GM23248 (cell line): ENCODE results near the gene COX18.

Experiments used
- EZH2 ChIP-seq: fragments of 200-600 bp; sonication (generic); IDR thresholded peaks from 2 replicates; pipeline ENCODE4 v1.6.1; 2018; ENCODE audit warnings: antibody characterized with exemption, mild to moderate bottlenecking; ENCODE audit not compliant: insufficient read depth, poor library complexity, severe bottlenecking
- EZH2phosphoT487 ChIP-seq: fragments of 200-600 bp; sonication (generic); IDR thresholded peaks from 2 replicates; pipeline ENCODE4 v1.6.1; 2018; ENCODE audit warnings: antibody characterized with exemption, moderate library complexity, mild to moderate bottlenecking, low read depth; ENCODE audit not compliant: insufficient read depth

DNA sequence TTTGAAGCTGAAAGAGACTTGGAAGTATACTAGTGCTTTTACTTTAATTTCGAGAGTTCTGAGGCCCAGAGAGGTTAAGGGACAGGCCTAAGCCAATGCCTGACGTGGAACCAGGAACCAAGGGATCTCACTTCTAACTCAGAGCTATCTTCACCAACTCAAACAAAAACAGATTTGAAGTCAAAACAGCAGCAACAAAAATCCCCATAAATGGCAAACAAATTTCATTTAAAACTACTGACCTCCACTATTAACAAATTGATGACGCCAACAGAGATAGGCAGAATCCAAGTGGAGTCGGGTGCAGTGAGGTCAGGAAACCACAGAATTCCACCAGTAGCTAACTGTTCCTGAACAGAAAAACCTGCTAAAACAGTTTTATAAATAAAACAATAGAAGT, 5.0 kb downstream of the COX18 start:
- TF ChIP-seq EZH2 = no peak
- no peak for TF ChIP-seq EZH2phosphoT487
